K562 (cell line): ENCODE measurements around the gene AP3S2. TPM values are rescaled to one million over a fixed set of nuclear protein-coding genes. Genes with fewer than 3 reads are reported as not detected.
A peak's percentile ranks its signal among the peaks of the same experiment; 100 is the strongest.

Experiments
- BCOR ChIP-seq: fragments of 450-650 bp; IDR thresholded peaks from 2 replicates; pipeline ENCODE4 v1.6.1; 2016
- FOXP1 ChIP-seq: sonication (generic); formaldehyde crosslinking; IDR thresholded peaks from 2 replicates; pipeline ENCODE4 v1.8.0; 2022; ENCODE audit warnings: mild to moderate bottlenecking, missing genetic modification reagents
- KHSRP ChIP-seq: fragments of 450-650 bp; IDR thresholded peaks from 2 replicates; pipeline ENCODE4 v1.6.1; 2017
- L3MBTL2 ChIP-seq: fragments of 450-650 bp; IDR thresholded peaks from 2 replicates; pipeline ENCODE4 v1.6.1; 2016; ENCODE audit warnings: mild to moderate bottlenecking, moderate library complexity
- NBN ChIP-seq: fragments of 450-650 bp; IDR thresholded peaks from 2 replicates; pipeline ENCODE4 v1.6.1; 2016; ENCODE audit warnings: low read depth, mild to moderate bottlenecking
- NFIX ChIP-seq: fragments of 250-450 bp; sonication (Bioruptor Pico); IDR thresholded peaks from 2 replicates; pipeline ENCODE4 v1.4.0; 2020; ENCODE audit warnings: low read depth, mild to moderate bottlenecking, moderate library complexity
- PTRF ChIP-seq: fragments of 450-650 bp; IDR thresholded peaks from 2 replicates; pipeline ENCODE4 v1.6.1; 2016; ENCODE audit warnings: mild to moderate bottlenecking, missing genetic modification characterization, missing compliant biosample characterization
- PYGO2 ChIP-seq: fragments of 450-650 bp; IDR thresholded peaks from 2 replicates; pipeline ENCODE4 v1.6.1; 2016; ENCODE audit warnings: mild to moderate bottlenecking, missing genetic modification characterization, moderate library complexity, missing compliant biosample characterization
- RAD21 ChIP-seq, 2 experiments: fragments of 250-450 bp in 1 of 2; fragments of 450-650 bp in 1 of 2; sonication (Bioruptor Pico) in 1 of 2; formaldehyde crosslinking in 1 of 2; IDR thresholded peaks in 1 of 2; conservative IDR thresholded peaks in 1 of 2; 2 replicates each; pipeline versions ENCODE4 v1.4.0 to v1.8.0; 2020 to 2022; ENCODE audit warnings: mild to moderate bottlenecking in 2 of 2, moderate library complexity in 1 of 2
- RB1 ChIP-seq: fragments of 450-650 bp; IDR thresholded peaks from 2 replicates; pipeline ENCODE4 v1.6.1; 2017; ENCODE audit warnings: low read depth, mild to moderate bottlenecking
- RBM17 ChIP-seq: fragments of 200-400 bp; formaldehyde crosslinking; IDR thresholded peaks from 2 replicates; pipeline ENCODE4 v1.6.1; 2017; ENCODE audit warnings: low read depth, mild to moderate bottlenecking, low read length, borderline replicate concordance
- SMARCE1 ChIP-seq: fragments of 450-650 bp; IDR thresholded peaks from 2 replicates; pipeline ENCODE4 v1.7.1; 2016; ENCODE audit warnings: mild to moderate bottlenecking
- TBL1XR1 ChIP-seq, 2 experiments: IDR thresholded peaks; 2 replicates each; pipeline ENCODE4 v1.6.1; 2012; ENCODE audit warnings: improper control_type of control experiment in 2 of 2, low read length in 2 of 2, mild to moderate bottlenecking in 1 of 2
- TOE1 ChIP-seq, 2 experiments: fragments of 450-650 bp in 1 of 2; sonication (generic) in 1 of 2; formaldehyde crosslinking in 1 of 2; IDR thresholded peaks; 2 replicates each; pipeline versions ENCODE4 v1.7.1 to v1.8.0; 2016 to 2022; ENCODE audit warnings: borderline replicate concordance in 2 of 2, mild to moderate bottlenecking in 2 of 2, antibody characterized with exemption in 1 of 2, inconsistent platforms in 1 of 2, low read depth in 1 of 2, missing genetic modification reagents in 1 of 2, moderate library complexity in 1 of 2
- ZC3H8 ChIP-seq: fragments of 450-650 bp; IDR thresholded peaks from 2 replicates; pipeline ENCODE4 v1.6.1; 2017
- ZNF146 ChIP-seq: IDR thresholded peaks from one replicate; pipeline ENCODE4 v1.6.1; 2018; ENCODE audit warnings: missing compliant biosample characterization; ENCODE audit not compliant: unreplicated experiment
- ZNF282 ChIP-seq: sonication (generic); formaldehyde crosslinking; IDR thresholded peaks from 2 replicates; pipeline ENCODE4 v1.8.1; 2023; ENCODE audit warnings: missing genetic modification reagents
- ZNF785 ChIP-seq: fragments of 250-450 bp; sonication (Bioruptor Pico); IDR thresholded peaks from 2 replicates; pipeline ENCODE4 v1.4.0; 2020; ENCODE audit warnings: mild to moderate bottlenecking
- ZSCAN29 ChIP-seq: fragments of 450-650 bp; IDR thresholded peaks from 2 replicates; pipeline ENCODE4 v1.6.1; 2017
- polyA plus RNA-seq, 8 experiments: library from polyadenylated mRNA; depleted of rRNA in 4 of 8; stranded (reverse) in 5 of 8; unstranded in 3 of 8; fragments of >200 nt; fragmentation: Nextera tagmentation in 2 of 8; fragmentation: Illumina TruSeq in 1 of 8; extraction: Ambion mirVana in 2 of 8; extraction: Trizol in 1 of 8; gene quantifications; 2 replicates each; pipeline versions ENCODE4 v1.2.1 to v1.2.3, GENCODE V29; 2011 to 2014; ENCODE audit warnings: inconsistent platforms in 1 of 8, missing spikeins in 1 of 8
- total RNA-seq, 7 experiments: library from RNA; depleted of rRNA in 6 of 7; stranded (reverse); fragments of >200 nt in 6 of 7; fragmentation: Illumina TruSeq in 2 of 7; extraction: Trizol in 2 of 7; gene quantifications; 2 replicates each; pipeline versions ENCODE4 v1.2.1 to v1.2.3, GENCODE V29; 2011 to 2021; ENCODE audit warnings: low replicate concordance in 1 of 7
- TF ChIP-seq, protein P1 (sequence below): fragments of 250-450 bp; sonication (Bioruptor Pico); IDR thresholded peaks from 2 replicates; pipeline ENCODE4 v1.4.0; 2020
- TF ChIP-seq, protein P2 (sequence below): fragments of 450-650 bp; formaldehyde crosslinking; IDR thresholded peaks from 2 replicates; pipeline ENCODE4 v1.4.0; 2020; ENCODE audit warnings: mild to moderate bottlenecking, moderate library complexity

The AP3S2 gene
- total and polyA plus RNA-seq, 9 of the 15 experiments (the other 6 are each of a cell fraction or from before 2014, with no cell fraction given): 16.4 to 54.1 (median 37.4) TPM

DNA sequence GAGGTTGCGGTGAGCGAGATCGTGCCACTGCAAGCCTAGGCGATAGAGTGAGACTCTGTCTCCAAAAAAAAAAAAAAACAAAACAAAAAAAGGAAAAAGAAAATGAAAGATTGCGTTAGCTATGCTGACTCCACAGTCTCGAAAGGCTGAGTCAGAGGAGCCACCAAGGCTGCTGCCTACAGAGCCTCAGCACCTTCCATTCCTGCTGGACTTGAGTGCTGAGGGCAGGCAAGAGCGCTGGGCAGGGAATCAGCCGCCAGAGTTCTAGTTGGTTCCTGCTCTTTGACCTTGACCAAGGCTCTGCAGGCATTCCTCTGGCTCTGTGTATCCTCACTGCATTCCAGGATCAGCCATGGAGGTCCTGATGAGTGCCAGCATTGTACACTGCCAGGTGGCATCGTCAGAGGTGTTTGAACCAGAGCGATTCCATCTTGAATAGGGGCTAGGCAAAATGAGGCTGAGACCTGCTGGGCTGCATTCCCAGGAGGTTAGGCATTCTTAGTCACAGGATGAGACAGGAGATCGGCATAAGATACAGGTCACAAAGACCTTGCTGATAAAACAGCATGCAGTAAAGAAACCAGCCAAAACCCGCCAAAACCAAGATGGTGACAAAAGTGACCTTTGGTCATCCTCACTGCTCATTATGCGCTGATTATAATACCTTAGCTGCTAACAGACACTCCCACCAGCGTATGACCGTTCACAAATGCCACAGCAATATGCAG lies 111.7 kb downstream of the AP3S2 start (continued):
- TF ChIP-seq, protein P1, sequence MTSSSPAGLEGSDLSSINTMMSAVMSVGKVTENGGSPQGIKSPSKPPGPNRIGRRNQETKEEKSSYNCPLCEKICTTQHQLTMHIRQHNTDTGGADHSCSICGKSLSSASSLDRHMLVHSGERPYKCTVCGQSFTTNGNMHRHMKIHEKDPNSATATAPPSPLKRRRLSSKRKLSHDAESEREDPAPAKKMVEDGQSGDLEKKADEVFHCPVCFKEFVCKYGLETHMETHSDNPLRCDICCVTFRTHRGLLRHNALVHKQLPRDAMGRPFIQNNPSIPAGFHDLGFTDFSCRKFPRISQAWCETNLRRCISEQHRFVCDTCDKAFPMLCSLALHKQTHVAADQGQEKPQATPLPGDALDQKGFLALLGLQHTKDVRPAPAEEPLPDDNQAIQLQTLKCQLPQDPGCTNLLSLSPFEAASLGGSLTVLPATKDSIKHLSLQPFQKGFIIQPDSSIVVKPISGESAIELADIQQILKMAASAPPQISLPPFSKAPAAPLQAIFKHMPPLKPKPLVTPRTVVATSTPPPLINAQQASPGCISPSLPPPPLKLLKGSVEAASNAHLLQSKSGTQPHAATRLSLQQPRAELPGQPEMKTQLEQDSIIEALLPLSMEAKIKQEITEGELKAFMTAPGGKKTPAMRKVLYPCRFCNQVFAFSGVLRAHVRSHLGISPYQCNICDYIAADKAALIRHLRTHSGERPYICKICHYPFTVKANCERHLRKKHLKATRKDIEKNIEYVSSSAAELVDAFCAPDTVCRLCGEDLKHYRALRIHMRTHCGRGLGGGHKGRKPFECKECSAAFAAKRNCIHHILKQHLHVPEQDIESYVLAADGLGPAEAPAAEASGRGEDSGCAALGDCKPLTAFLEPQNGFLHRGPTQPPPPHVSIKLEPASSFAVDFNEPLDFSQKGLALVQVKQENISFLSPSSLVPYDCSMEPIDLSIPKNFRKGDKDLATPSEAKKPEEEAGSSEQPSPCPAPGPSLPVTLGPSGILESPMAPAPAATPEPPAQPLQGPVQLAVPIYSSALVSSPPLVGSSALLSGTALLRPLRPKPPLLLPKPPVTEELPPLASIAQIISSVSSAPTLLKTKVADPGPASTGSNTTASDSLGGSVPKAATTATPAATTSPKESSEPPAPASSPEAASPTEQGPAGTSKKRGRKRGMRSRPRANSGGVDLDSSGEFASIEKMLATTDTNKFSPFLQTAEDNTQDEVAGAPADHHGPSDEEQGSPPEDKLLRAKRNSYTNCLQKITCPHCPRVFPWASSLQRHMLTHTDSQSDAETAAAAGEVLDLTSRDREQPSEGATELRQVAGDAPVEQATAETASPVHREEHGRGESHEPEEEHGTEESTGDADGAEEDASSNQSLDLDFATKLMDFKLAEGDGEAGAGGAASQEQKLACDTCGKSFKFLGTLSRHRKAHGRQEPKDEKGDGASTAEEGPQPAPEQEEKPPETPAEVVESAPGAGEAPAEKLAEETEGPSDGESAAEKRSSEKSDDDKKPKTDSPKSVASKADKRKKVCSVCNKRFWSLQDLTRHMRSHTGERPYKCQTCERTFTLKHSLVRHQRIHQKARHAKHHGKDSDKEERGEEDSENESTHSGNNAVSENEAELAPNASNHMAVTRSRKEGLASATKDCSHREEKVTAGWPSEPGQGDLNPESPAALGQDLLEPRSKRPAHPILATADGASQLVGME: peak; percentile 97
- TF ChIP-seq ZNF146 (CRISPR knock-in tag) (no peak), BCOR (no peak), KHSRP (no peak), TBL1XR1 (IDR thresholded peaks at IDR 0.05; ENCODE audit: low read length in 2 of 2) (no peak), ZNF785 (CRISPR knock-in tag) (peak; percentile 84), NFIX (CRISPR knock-in tag) (peak; percentile 69), TOE1 (IDR thresholded peaks at IDR 0.05; ENCODE audit: borderline replicate concordance) (no peak), TOE1 (CRISPR knock-in tag; IDR thresholded peaks at IDR 0.05; ENCODE audit: borderline replicate concordance, low read depth) (no peak), RBM17 (no peak), ZC3H8 (no peak), RAD21 (CRISPR knock-in tag; conservative IDR thresholded peaks at IDR 0.05 in 1 of 2, IDR thresholded peaks at IDR 0.05 in 1 of 2) (peak in 1 of 2 experiments; percentile 37; a peak in 1 of 4 replicates), ZSCAN29 (no peak), L3MBTL2 (peak; percentile 57), PYGO2 (tag) (peak; percentile 97), SMARCE1 (0 out of 2 replicates have a peak, but pooled peaks have one; percentile 20), PTRF (tag) (peak; percentile 98), NBN (no peak), FOXP1 (CRISPR knock-in tag) (no peak), ZNF282 (CRISPR knock-in tag) (no peak), RB1 (no peak)
- TF ChIP-seq, protein P2, sequence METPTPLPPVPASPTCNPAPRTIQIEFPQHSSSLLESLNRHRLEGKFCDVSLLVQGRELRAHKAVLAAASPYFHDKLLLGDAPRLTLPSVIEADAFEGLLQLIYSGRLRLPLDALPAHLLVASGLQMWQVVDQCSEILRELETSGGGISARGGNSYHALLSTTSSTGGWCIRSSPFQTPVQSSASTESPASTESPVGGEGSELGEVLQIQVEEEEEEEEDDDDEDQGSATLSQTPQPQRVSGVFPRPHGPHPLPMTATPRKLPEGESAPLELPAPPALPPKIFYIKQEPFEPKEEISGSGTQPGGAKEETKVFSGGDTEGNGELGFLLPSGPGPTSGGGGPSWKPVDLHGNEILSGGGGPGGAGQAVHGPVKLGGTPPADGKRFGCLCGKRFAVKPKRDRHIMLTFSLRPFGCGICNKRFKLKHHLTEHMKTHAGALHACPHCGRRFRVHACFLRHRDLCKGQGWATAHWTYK (CRISPR knock-in tag): peak; percentile 99
